Tibial nerve (tissue), 4 donors: ENCODE measurements around the gene MAIP1. TPM values are rescaled to one million over a fixed set of nuclear protein-coding genes. Genes with fewer than 3 reads are reported as not detected.

Experiments
- DNase-seq, 2 donors: peaks; one replicate each; pipeline ENCODE4 v3.0.0-alpha.2; 2019; ENCODE audit warnings: low spot score in 2 of 2
- H3K27ac ChIP-seq, 4 donors: fragments of 200-600 bp; sonication (generic) in 3 of 4; one replicate each; pipeline ENCODE4 v1.5.1; 2017 to 2019; ENCODE audit warnings: mild to moderate bottlenecking in 1 of 4
- H3K27me3 ChIP-seq, 2 donors: fragments of 200-600 bp; sonication (generic) in 1 of 2; one replicate each; pipeline versions ENCODE4 v1.5.1 to v1.6.0; 2017 to 2019
- H3K36me3 ChIP-seq, 3 donors: fragments of 200-600 bp; sonication (generic); one replicate each; pipeline ENCODE4 v1.5.1; 2018 to 2019
- H3K4me1 ChIP-seq, 4 donors: fragments of 200-600 bp; sonication (generic) in 3 of 4; one replicate each; pipeline ENCODE4 v1.5.1; 2017 to 2019
- H3K4me3 ChIP-seq, 4 donors: fragments of 200-600 bp; sonication (generic) in 3 of 4; one replicate each; pipeline ENCODE4 v1.5.1; 2017 to 2019; ENCODE audit warnings: mild to moderate bottlenecking in 1 of 4, moderate library complexity in 1 of 4
- H3K9me3 ChIP-seq, 4 donors: fragments of 200-600 bp; sonication (generic) in 3 of 4; one replicate each; pipeline ENCODE4 v1.5.1; 2017 to 2019
- CTCF ChIP-seq, 5 experiments: fragments of 200-600 bp in 3 of 5; fragments of 450-650 bp in 2 of 5; sonication (generic) in 3 of 5; IDR thresholded peaks; one replicate each; pipeline ENCODE4 v1.5.1; 2016 to 2019; ENCODE audit warnings: antibody characterized with exemption in 5 of 5, mild to moderate bottlenecking in 3 of 5, moderate library complexity in 2 of 5
- EP300 ChIP-seq, 2 donors: sonication (generic); formaldehyde crosslinking; IDR thresholded peaks; one replicate each; pipeline ENCODE4 v1.6.1; 2017; ENCODE audit warnings: antibody characterized with exemption in 2 of 2, mild to moderate bottlenecking in 1 of 2
- POLR2A ChIP-seq, 2 donors: fragments of 450-650 bp; IDR thresholded peaks; one replicate each; pipeline ENCODE4 v1.6.1; 2017; ENCODE audit warnings: antibody characterized with exemption in 2 of 2, mild to moderate bottlenecking in 2 of 2, moderate library complexity in 2 of 2
- WGBS, 2 donors: methylation state at CpG; one replicate each; pipeline ENCODE4 v1.1.5; 2018; 5-methylcytosine and 5-hydroxymethylcytosine counted together
- total RNA-seq, 4 donors: library from RNA; depleted of rRNA; stranded (reverse); fragments of >200 nt; gene quantifications; one replicate each; pipeline ENCODE4 v1.1.0, GENCODE V29; 2016

Gene MAIP1
- total RNA-seq, 4 donors from 2014 or later, result 9.0 to 16.3 (median 11.1) TPM

- TF ChIP-seq POLR2A (IDR thresholded peaks at IDR 0.05) (no peak), EP300 (IDR thresholded peaks at IDR 0.05) (no peak), CTCF (IDR thresholded peaks at IDR 0.05) (peak; percentile 18 to 54 (median 44))
- Histone ChIP-seq H3K36me3 (peaks cover 0 to 43% (median 0%) of the 10 kb centered on the region in 3 donors), H3K4me3 (no peak overlapping the region), H3K4me1 (no peaks in the 10 kb centered on the region), H3K27me3 (no peaks in the 10 kb centered on the region), H3K27ac (no peak overlapping the region), H3K9me3 (no peaks in the 10 kb centered on the region)
- no peak for DNase-seq
- WGBS, 2 donors, result 15 to 16% methylated on average over 2 of the region's 2 CpGs
Observed at GRCh38 chr2:199973703-199974102, 18.3 kb downstream of the MAIP1 start.

- Histone ChIP-seq H3K27ac (no peak overlapping the region), H3K9me3 (no peaks in the 10 kb centered on the region), H3K27me3 (no peaks in the 10 kb centered on the region), H3K4me1 (peaks cover 0 to 11% (median 0%) of the 10 kb centered on the region in 4 donors), H3K4me3 (no peak overlapping the region), H3K36me3 (peaks cover 0 to 26% (median 0%) of the 10 kb centered on the region in 3 donors)
- DNase-seq, result no peak
- TF ChIP-seq EP300 (IDR thresholded peaks at IDR 0.05) (no peak), POLR2A (IDR thresholded peaks at IDR 0.05) (no peak), CTCF (IDR thresholded peaks at IDR 0.05) (no peak)
- WGBS, 2 donors, result 86 to 89% methylated on average over 3 of the region's 3 CpGs
Observed at GRCh38 chr2:199975273-199975895, 20.0 kb downstream of the MAIP1 start.

GRCh38 chr2:199977984-199978415 lies 22.6 kb downstream of the MAIP1 start:
- no peak overlapping the region for H3K27ac ChIP-seq
- DNase-seq, result no peak
- no peaks in the 10 kb centered on the region for H3K27me3 ChIP-seq
- peaks cover 0 to 16% (median 0%) of the 10 kb centered on the region in 3 donors for H3K36me3 ChIP-seq
- no peaks in the 10 kb centered on the region for H3K9me3 ChIP-seq
- peaks cover 0 to 17% (median 0%) of the 10 kb centered on the region in 4 donors for H3K4me1 ChIP-seq
- no peak overlapping the region for H3K4me3 ChIP-seq
- TF ChIP-seq CTCF (IDR thresholded peaks at IDR 0.05), result no peak
- TF ChIP-seq POLR2A (IDR thresholded peaks at IDR 0.05), result no peak
- TF ChIP-seq EP300 (IDR thresholded peaks at IDR 0.05), result no peak

GRCh38 chr2:199979398-199979797 lies 24.0 kb downstream of the MAIP1 start:
- WGBS, 2 donors, result 49 to 60% methylated on average over 5 of the region's 5 CpGs
- H3K27ac ChIP-seq, result peak overlapping the region in 1 of 4 donors; percentile 50
- H3K9me3 ChIP-seq, result no peaks in the 10 kb centered on the region
- no peak overlapping the region for H3K4me3 ChIP-seq
- peaks cover 0 to 13% (median 0%) of the 10 kb centered on the region in 3 donors for H3K36me3 ChIP-seq
- no peak for TF ChIP-seq POLR2A (IDR thresholded peaks at IDR 0.05)
- TF ChIP-seq EP300 (IDR thresholded peaks at IDR 0.05), result no peak
- TF ChIP-seq CTCF (IDR thresholded peaks at IDR 0.05), result no peak
- no peaks in the 10 kb centered on the region for H3K27me3 ChIP-seq
- H3K4me1 ChIP-seq, result peaks cover 0 to 21% (median 0%) of the 10 kb centered on the region in 4 donors
- DNase-seq, result no peak

GRCh38 chr2:199979832-199980628 lies 24.6 kb downstream of the MAIP1 start:
- peak; percentile 89 to 97 for DNase-seq
- peak overlapping the region in 1 of 4 donors; percentile 12 for H3K4me3 ChIP-seq
- WGBS, 2 donors, result 13 to 15% methylated on average over 12 of the region's 12 CpGs

More at GRCh38 chr2:199979832-199980628, 24.6 kb downstream of the MAIP1 start:
- H3K4me1 ChIP-seq, result peaks cover 0 to 21% (median 0%) of the 10 kb centered on the region in 4 donors
- TF ChIP-seq POLR2A (IDR thresholded peaks at IDR 0.05) (no peak), CTCF (IDR thresholded peaks at IDR 0.05) (peak; percentile 79 to 88 (median 86)), EP300 (IDR thresholded peaks at IDR 0.05) (peak in 1 of 2 donors; percentile 16)
- peak overlapping the region in 2 of 4 donors; percentile 8 to 50 for H3K27ac ChIP-seq
- no peaks in the 10 kb centered on the region for H3K27me3 ChIP-seq
- H3K36me3 ChIP-seq, result peaks cover 0 to 9% (median 0%) of the 10 kb centered on the region in 3 donors
- H3K9me3 ChIP-seq, result no peaks in the 10 kb centered on the region
